Osteoblast (primary cell): ENCODE measurements around the gene RUNDC3A. TPM values are rescaled to one million over a fixed set of nuclear protein-coding genes. Genes with fewer than 3 reads are reported as not detected.
A peak's percentile ranks its signal among the peaks of the same experiment; 100 is the strongest.
"Not testable (repeated sequence)": the region's sequence is repeated elsewhere in the genome, so short reads cannot be mapped to it uniquely, and the experiment has no call there.

Source experiments
- DNase-seq: peaks from one replicate; pipeline ENCODE4 v3.0.0; 2011; ENCODE audit warnings: low spot score, mixed read lengths; ENCODE audit not compliant: insufficient read length; ENCODE audit errors: missing footprints
- H2AFZ ChIP-seq: 2 replicates; pipeline ENCODE4 v1.6.0; 2011; ENCODE audit warnings: mild to moderate bottlenecking, low read length
- H3K27ac ChIP-seq: 2 replicates; pipeline ENCODE4 v1.5.1; 2011; ENCODE audit warnings: mild to moderate bottlenecking, low read depth, low read length, moderate library complexity
- H3K27me3 ChIP-seq: 2 replicates; pipeline ENCODE4 v1.6.0; 2012; ENCODE audit warnings: mild to moderate bottlenecking, control low read depth, inconsistent platforms, low read length, moderate library complexity; ENCODE audit not compliant: insufficient read depth
- H3K36me3 ChIP-seq: 2 replicates; pipeline ENCODE4 v1.5.1; 2011; ENCODE audit warnings: mild to moderate bottlenecking, low read length, control low read depth, moderate library complexity; ENCODE audit not compliant: insufficient read depth
- H3K4me1 ChIP-seq: 2 replicates; pipeline ENCODE4 v1.5.1; 2011; ENCODE audit warnings: mild to moderate bottlenecking, low read length, control low read depth, moderate library complexity; ENCODE audit not compliant: insufficient read depth
- H3K4me2 ChIP-seq: 2 replicates; pipeline ENCODE4 v1.6.0; 2011; ENCODE audit warnings: mild to moderate bottlenecking, low read length; ENCODE audit not compliant: insufficient read depth
- H3K4me3 ChIP-seq: fragments of 200-600 bp; sonication (generic); 3 replicates; pipeline ENCODE4 v1.5.1; 2012; ENCODE audit warnings: mild to moderate bottlenecking, low read length, inconsistent platforms; ENCODE audit not compliant: insufficient read depth
- H3K79me2 ChIP-seq: 2 replicates; pipeline ENCODE4 v1.6.0; 2012; ENCODE audit warnings: mild to moderate bottlenecking, low read length, control low read depth, inconsistent platforms; ENCODE audit not compliant: insufficient read depth
- H3K9me3 ChIP-seq: 2 replicates; pipeline ENCODE4 v1.5.1; 2011; ENCODE audit warnings: low read depth, low read length, control low read depth
- H4K20me1 ChIP-seq: 2 replicates; pipeline ENCODE4 v1.6.0; 2012; ENCODE audit warnings: mild to moderate bottlenecking, low read length, control low read depth; ENCODE audit not compliant: insufficient read depth
- total RNA-seq: library from RNA; depleted of rRNA; stranded (reverse); fragments of >200 nt; gene quantifications from 2 replicates; pipeline ENCODE4 v1.2.3, GENCODE V29; 2012
- TF ChIP-seq, protein P1 (sequence below): IDR thresholded peaks from 2 replicates; pipeline ENCODE4 v1.5.1; 2011; ENCODE audit warnings: mild to moderate bottlenecking, low read depth, low read length, moderate library complexity; ENCODE audit errors: extremely low read depth

Gene RUNDC3A
- total RNA-seq, 1 donor, result not detected

DNA sequence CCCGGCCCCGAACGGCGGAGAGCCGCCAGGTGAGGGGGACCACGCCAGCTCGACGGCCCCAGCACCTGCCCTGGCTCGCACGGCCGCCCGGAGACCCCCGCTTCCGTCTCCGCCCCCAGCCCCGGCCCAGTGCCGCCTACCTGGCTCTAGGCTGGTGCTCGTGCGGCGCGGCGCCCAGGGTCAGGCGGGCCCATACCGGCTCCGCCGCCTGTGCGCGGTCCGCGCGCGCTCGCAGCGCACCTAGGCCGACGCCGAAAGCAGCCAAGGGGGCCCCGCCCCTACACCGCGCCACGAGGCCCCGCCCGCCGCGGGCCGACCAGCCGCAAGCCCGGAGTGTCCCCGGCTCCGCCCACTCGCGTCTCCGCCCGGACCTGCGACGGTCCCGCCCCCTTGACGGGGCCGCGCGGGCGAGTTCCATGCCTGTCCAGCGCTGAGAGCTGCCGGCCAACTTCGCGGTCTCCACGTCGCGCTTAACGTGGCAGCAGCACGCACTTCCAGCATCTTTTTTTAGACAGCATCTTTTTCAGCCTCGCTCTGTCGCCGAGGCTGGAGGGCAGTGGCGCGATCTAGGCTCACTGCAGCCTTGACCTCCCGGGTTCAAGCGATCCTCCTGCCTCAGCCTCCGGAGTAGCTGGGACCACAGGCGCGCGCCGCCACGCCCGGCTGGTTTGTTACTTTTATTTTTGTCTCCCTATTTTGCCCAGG, 16.3 kb downstream of the RUNDC3A start, which contains the start of gene SLC25A39:
SLC25A39 (minus strand) TSS at position 253 of the 705 bp plus-strand sequence. CDS start 1,261 bp downstream, outside the sequence.
- no peaks in the 10 kb centered on the region for H3K9me3 ChIP-seq
- H3K4me1 ChIP-seq, result peaks cover 13% of the 10 kb centered on the region
- DNase-seq, result peak; percentile 99
- H3K36me3 ChIP-seq, result peaks cover 15% of the 10 kb centered on the region
- H3K79me2 ChIP-seq, result peaks cover 15% of the 10 kb centered on the region
- H3K4me2 ChIP-seq, result peak within 1 kb of the TSS; percentile 94
- peak within 1 kb of the TSS; percentile 88 for H3K4me3 ChIP-seq
- peak within 1 kb of the TSS; percentile 75 for H3K27ac ChIP-seq
- TF ChIP-seq, protein P1, sequence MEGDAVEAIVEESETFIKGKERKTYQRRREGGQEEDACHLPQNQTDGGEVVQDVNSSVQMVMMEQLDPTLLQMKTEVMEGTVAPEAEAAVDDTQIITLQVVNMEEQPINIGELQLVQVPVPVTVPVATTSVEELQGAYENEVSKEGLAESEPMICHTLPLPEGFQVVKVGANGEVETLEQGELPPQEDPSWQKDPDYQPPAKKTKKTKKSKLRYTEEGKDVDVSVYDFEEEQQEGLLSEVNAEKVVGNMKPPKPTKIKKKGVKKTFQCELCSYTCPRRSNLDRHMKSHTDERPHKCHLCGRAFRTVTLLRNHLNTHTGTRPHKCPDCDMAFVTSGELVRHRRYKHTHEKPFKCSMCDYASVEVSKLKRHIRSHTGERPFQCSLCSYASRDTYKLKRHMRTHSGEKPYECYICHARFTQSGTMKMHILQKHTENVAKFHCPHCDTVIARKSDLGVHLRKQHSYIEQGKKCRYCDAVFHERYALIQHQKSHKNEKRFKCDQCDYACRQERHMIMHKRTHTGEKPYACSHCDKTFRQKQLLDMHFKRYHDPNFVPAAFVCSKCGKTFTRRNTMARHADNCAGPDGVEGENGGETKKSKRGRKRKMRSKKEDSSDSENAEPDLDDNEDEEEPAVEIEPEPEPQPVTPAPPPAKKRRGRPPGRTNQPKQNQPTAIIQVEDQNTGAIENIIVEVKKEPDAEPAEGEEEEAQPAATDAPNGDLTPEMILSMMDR, result no peak
- H3K27me3 ChIP-seq, result no peaks in the 10 kb centered on the region
- peak within 1 kb of the TSS; percentile 88 for H2AFZ ChIP-seq
- peaks cover 19% of the 10 kb centered on the region for H4K20me1 ChIP-seq

DNA sequence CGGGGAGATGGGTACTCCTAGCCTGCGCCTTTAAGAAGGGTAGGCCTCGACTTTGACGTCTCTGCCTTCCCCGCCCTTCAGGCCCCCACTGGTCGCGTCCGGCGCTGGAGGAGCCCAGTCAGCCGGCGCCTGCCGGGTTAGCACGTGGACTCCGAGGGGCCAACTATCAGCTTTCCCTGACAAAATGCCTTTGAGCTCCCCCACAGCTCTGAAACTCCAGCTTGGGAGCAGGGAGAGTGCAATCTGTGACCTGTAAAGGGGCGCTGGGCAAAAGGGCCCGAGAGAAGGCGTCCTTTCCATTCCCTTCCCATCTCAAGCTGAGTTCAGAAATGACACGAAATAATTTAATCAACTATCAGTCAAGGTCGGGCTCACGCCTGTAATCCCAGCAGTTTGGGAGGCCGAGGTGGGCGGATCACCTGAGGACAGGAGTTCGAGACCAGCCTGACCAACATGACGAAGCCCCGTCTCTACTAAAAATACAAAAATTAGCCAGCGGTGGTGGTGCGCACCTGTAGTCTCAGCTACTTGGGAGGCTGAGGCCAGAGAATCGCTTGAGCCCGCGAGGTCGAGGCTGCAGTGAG, 18.6 kb downstream of the RUNDC3A start:
- H3K9me3 ChIP-seq, result no peaks in the 10 kb centered on the region
- no peaks in the 10 kb centered on the region for H3K27me3 ChIP-seq
- H3K79me2 ChIP-seq, result peaks cover 15% of the 10 kb centered on the region
- H3K4me2 ChIP-seq, result peak overlapping the region; percentile 64
- peak overlapping the region; percentile 49 for H3K4me3 ChIP-seq
- H4K20me1 ChIP-seq, result peaks cover 11% of the 10 kb centered on the region
- TF ChIP-seq, protein P1, result no peak
- peak overlapping the region; percentile 36 for H3K27ac ChIP-seq
- DNase-seq, result peak; percentile 99
- peaks cover 3% of the 10 kb centered on the region for H3K36me3 ChIP-seq
- peak overlapping the region; percentile 56 for H2AFZ ChIP-seq
- H3K4me1 ChIP-seq, result peaks cover 13% of the 10 kb centered on the region

DNA sequence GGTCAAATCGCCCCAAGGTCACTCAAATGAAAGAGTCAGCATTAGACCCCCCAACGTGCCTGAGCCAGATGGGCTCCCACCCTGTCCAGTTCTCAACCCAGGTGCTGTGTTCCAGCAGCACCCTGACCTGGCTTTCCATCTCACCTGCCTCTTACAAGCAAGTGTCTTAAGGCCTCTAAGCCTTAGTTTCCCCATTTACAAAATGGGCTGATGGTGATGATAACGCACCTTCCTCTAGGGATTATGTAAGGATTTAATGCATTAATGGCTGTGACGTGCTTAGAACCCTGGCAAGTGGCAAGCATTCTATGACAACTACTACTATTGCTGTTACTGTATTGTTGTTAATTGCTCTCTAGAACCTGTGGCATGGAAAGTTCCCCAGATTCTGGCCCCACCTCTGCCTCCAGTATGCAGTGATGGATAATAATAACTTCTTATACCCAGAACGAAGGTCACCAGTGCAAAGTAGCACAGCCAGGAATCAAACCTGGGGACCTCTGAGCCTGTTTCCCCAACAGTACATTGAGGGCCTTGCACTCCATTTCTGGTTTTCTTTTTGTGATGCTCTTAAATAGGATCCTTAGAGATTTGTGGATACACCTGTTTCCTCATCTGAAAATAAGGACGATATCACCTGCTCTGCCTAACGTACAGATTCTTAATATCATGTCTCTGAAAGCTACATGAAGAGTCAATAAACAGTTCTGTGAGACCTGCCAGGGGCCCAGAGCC, 19.5 kb downstream of the RUNDC3A start:
- peaks cover 13% of the 10 kb centered on the region for H3K79me2 ChIP-seq
- no peak overlapping the region for H3K4me3 ChIP-seq
- no peaks in the 10 kb centered on the region for H3K9me3 ChIP-seq
- peaks cover 13% of the 10 kb centered on the region for H3K4me1 ChIP-seq
- H3K36me3 ChIP-seq, result no peaks in the 10 kb centered on the region
- H3K27me3 ChIP-seq, result no peaks in the 10 kb centered on the region
- DNase-seq, result no peak
- TF ChIP-seq, protein P1, result no peak
- peak overlapping the region; percentile 49 for H2AFZ ChIP-seq
- peaks cover 6% of the 10 kb centered on the region for H4K20me1 ChIP-seq
- H3K27ac ChIP-seq, result no peak overlapping the region
- no peak overlapping the region for H3K4me2 ChIP-seq

DNA sequence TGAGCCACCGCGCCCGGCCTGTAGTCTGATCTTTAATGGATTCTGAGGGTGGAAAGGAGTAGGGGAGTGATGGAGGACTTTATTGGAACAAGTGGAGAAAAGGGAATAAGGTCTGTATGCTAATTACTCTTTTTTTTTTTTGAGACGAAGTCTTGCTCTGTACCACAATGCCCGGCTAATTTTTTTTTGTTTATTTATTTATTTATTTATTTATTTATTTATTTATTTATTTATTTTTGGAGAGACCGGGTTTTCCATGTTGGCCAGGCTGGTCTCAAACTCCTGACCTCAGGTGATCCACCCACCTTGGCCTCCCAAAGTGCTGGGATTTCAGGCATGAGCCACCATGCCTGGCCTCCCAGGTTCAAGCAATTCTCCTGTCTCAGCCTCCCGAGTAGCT, 21.1 kb downstream of the RUNDC3A start:
- not testable (repeated sequence) for H3K27me3 ChIP-seq, H3K4me3 ChIP-seq, H3K79me2 ChIP-seq, H2AFZ ChIP-seq, DNase-seq, H3K4me2 ChIP-seq, H3K9me3 ChIP-seq, H4K20me1 ChIP-seq, H3K36me3 ChIP-seq, H3K27ac ChIP-seq
- H3K4me1 ChIP-seq, result peaks cover 13% of the 10 kb centered on the region

DNA sequence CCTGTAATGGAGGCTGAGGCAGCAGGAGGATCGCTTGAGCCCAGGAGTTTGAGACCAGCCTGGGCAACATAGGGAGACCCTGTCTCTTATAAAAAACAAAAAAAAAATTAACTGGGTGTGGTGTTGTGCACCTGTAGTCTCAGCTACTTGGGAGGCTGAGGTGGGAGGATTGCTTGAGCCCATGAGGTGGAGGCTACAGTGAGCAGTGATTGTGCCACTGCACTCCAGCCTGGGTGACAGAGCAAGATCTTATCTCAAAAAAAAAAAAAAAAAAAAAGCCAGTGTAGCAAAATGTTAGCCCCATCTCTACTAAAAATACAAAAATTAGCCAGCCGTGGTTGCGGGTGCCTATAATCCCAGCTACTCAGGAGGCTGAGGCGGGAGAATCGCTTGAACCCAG, 21.9 kb downstream of the RUNDC3A start:
- peaks cover 13% of the 10 kb centered on the region for H3K4me1 ChIP-seq
- not testable (repeated sequence) for H3K9me3 ChIP-seq, H3K27ac ChIP-seq, DNase-seq, H3K27me3 ChIP-seq, H4K20me1 ChIP-seq, H3K36me3 ChIP-seq, H2AFZ ChIP-seq, H3K4me2 ChIP-seq, H3K79me2 ChIP-seq, H3K4me3 ChIP-seq
